Fibroblast of the conjunctiva (primary cell): ENCODE measurements around the gene MAP3K14.
"Not testable (repeated sequence)": the region's sequence is repeated elsewhere in the genome, so short reads cannot be mapped to it uniquely, and the experiment has no call there.

Source experiments
- DNase-seq: peaks from one replicate; pipeline ENCODE4 v3.0.0-alpha.2; 2010; ENCODE audit warnings: low read depth

MAP3K14 gene

DNA sequence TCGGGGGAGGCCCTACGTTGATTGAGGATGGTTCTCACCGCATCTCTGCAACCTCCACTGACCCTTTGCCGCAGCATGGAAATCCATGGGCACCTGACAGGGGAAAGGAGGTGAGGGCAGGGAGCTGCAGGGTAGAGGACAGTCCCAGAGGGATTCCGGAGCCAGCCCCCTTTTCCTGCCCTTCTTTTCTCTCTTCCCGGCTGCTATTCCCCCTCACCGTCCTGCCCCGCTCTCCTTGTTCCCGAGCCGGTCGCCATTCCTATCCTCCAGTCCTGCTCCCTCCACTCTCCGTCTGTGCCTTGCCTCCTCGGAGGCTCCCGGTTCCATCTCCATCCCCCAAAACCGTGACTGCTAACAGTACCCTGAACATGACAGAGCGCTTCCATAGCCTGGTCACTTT is 59.7 kb downstream of the MAP3K14 start:
- no peak for DNase-seq

- no peak for DNase-seq
Measured at GRCh38 chr17:45256114-45256966, 60.5 kb downstream of the MAP3K14 start.

GRCh38 chr17:45255358-45255757 is 61.5 kb downstream of the MAP3K14 start:
- no peak for DNase-seq

- DNase-seq = no peak
Measured at GRCh38 chr17:45253879-45254278, 62.9 kb downstream of the MAP3K14 start.

- DNase-seq = not testable (repeated sequence)
Measured at GRCh38 chr17:45253237-45253636, 63.6 kb downstream of the MAP3K14 start.

GRCh38 chr17:45251931-45252330 is 64.9 kb downstream of the MAP3K14 start:
- no peak for DNase-seq

- DNase-seq = no peak
Measured at GRCh38 chr17:45248132-45248957, 68.5 kb downstream of the MAP3K14 start.

GRCh38 chr17:45247429-45248131 is 69.2 kb downstream of the MAP3K14 start:
- peak; percentile 45 for DNase-seq

- no peak for DNase-seq
Measured at GRCh38 chr17:45246861-45247428, 69.9 kb downstream of the MAP3K14 start.

DNA sequence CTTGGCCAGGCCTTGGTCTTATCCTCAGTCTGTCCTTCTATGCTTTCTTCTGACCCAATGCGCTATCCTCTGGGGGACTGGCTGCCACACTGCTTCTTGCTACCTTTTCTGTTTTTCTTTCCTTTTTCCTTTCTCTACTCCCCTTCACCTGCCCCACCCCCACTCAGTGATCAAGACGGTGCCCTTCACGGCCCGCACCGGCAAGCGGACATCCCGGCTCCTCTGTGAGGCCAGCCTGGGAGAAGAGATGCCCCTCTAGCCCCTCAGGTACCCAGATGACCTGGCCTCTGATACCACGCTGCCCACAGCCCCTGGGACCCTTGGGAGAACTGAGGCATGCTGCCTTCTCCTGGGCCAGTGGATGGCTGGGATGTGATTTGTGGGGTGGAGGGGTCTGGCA is 70.5 kb downstream of the MAP3K14 start:
- no peak for DNase-seq

- DNase-seq = no peak
Measured at GRCh38 chr17:45244725-45245656, 71.8 kb downstream of the MAP3K14 start.

GRCh38 chr17:45243750-45244149 is 73.1 kb downstream of the MAP3K14 start:
- no peak for DNase-seq

DNA sequence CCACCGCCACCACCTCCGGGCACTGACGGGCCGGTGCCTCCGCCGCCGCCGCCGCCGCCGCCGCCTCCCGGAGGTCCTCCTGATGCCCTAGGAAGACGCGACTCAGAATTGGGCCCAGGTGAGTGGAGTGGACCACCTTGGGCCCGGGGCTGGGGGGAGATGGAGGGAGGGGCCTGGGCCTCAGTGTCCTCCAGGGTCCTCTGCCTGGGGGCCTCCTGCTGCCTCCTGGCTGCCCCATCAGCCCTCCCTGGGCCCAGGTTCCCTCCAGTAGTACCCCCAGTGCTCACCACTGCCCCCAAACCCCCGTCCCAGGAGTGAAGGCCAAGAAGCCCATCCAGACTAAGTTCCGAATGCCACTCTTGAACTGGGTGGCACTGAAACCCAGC is 74.8 kb downstream of the MAP3K14 start:
- DNase-seq = no peak

- DNase-seq = no peak
Measured at GRCh38 chr17:45241328-45242028, 75.3 kb downstream of the MAP3K14 start.

DNA sequence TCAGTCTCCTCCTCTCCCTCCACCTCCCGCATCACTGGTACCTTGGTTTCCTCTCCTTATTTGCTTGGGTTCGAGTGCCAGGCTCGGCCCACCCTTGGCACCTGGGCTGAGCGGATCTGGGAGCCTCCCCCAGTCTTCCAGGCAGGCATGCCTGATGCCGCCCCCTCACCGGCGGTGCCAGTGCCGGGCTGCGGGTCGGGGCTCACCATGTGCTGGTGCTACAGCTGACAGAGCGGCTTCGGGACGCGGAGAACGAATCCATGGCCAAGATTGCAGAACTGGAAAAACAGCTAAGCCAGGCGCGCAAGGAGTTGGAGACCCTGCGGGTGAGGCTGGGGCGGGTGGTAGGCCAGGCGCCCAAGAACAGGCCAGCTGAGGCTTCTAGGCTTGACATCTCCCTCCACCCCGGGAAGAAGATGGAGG is 75.9 kb downstream of the MAP3K14 start:
- DNase-seq = no peak

DNA sequence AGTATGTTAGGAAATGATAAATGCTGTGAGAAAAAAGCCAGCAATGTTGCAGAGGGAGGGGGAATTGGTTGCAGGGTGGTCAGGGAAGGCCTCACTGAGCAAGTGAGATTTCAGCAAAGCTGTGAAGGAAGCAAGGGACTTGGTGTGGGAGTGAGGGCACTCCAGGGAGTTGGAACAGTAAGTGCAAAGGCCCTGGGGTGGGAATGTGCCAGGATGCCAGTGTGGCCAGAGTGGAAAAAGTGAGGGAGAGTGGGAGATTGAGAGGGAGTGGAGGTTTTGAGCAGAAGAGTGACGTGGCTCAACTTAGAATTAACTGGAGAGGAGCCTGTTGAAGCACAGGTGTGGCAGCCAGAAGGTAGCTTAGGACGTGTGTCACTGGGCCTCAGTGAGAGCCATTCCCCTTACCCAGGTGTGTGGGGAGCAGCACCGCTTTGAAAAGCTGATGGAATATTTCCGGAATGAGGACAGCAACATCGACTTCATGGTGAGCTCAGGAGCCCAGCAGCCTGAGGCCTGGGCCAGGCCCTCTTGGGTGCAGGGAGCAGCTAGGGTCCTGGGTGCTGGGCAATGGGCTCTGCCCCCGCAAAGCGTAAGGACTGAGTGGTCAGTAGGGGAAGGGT is 78.6 kb downstream of the MAP3K14 start:
- DNase-seq = no peak

GRCh38 chr17:45237686-45238085 is 79.1 kb downstream of the MAP3K14 start:
- DNase-seq = no peak

DNA sequence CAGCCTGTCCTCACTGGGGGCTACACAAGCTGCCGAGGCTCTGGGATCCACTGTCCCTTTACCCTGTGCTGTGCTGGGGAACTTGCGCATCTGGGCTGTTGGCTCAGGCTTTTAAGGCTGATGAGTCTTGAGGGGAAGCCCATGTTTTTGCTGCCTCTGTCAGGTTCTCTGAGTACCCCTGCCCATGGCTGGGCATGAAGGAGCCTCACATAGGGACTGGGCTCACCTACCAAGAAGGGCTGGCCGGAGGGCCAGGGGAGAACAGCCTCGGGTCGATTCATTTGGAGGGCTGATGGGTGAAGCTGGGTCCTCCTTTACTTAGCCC is 80.6 kb downstream of the MAP3K14 start:
- no peak for DNase-seq

DNA sequence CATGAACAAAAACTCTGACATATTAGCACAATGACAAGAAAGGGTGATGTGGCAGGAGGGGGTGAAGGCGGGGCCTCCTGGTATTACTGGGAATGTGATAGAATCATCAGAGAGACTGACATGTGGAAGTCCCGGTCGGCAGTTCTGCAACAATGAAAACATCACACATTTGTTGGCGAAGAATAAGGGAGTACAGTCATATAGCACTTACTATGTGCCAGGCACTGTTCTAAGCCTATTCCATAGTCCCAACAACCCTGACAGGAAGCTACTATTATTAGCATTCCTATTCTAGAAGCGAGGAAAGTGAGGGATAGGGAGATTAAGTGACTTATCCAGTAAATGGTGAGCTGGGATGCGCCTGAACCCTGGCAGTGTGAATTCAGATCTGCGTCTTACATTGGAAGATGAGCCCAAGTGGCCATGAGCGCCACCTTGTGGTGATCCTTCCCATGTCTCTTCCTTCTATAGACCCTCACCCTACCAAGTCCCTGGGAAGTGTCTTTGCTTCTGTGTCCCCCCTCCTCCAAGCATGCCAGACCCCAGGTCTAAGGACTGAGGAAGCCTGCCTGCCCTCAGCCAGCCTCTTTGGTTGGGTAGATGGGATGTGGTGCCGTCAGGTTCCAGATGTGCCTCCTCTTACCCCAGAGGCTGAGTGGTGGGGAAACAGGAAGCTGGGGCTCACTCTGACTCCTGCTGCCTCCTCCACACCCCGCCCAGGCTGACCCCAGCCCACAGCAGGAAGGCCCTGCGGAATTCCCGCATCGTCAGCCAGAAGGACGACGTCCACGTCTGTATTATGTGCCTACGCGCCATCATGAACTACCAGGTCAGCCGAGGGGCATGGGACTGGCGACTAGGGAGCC is 81.2 kb downstream of the MAP3K14 start:
- DNase-seq = peak; percentile 73
